Loucy (cell line): ENCODE results near the gene NPC1.

ENCODE experiments used
- CTCF ChIP-seq: fragments of 200-600 bp; sonication (generic); conservative IDR thresholded peaks from 2 replicates; pipeline ENCODE4 v1.5.1; 2014; ENCODE audit warnings: mild to moderate bottlenecking, antibody characterized with exemption, low read length
- EZH2phosphoT487 ChIP-seq: fragments of 200-600 bp; IDR thresholded peaks from 2 replicates; pipeline ENCODE4 v1.6.1; 2018; ENCODE audit warnings: antibody characterized with exemption, mild to moderate bottlenecking, moderate library complexity, borderline replicate concordance

- TF ChIP-seq CTCF (no peak), EZH2phosphoT487 (no peak)
Measured at GRCh38 chr18:23563377-23564043, 22.8 kb downstream of the NPC1 start.
